ENCODE results near the gene ZNF441.

DNA sequence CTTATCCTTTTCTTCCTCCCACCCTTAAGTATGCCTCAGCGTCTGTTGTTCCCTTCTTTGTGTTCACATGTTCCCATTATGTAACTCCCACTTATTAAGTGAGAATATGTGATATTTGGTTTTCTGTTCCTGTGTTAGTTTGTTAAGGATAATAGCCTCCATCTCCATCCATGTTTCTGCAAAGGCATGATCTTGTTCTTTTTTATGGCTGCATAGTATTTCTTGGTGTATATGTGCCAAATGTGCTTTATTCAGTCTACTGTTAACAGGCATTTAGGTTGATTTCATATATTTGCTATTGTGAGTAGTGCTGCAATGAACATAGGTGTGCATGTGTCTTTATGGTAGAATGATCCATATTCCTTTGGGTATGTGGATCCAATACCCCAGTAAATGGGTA, 3.2 kb upstream of the ZNF441 start:
- TF ChIP-seq, protein P1, sequence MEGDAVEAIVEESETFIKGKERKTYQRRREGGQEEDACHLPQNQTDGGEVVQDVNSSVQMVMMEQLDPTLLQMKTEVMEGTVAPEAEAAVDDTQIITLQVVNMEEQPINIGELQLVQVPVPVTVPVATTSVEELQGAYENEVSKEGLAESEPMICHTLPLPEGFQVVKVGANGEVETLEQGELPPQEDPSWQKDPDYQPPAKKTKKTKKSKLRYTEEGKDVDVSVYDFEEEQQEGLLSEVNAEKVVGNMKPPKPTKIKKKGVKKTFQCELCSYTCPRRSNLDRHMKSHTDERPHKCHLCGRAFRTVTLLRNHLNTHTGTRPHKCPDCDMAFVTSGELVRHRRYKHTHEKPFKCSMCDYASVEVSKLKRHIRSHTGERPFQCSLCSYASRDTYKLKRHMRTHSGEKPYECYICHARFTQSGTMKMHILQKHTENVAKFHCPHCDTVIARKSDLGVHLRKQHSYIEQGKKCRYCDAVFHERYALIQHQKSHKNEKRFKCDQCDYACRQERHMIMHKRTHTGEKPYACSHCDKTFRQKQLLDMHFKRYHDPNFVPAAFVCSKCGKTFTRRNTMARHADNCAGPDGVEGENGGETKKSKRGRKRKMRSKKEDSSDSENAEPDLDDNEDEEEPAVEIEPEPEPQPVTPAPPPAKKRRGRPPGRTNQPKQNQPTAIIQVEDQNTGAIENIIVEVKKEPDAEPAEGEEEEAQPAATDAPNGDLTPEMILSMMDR (IDR thresholded peaks at IDR 0.05; ENCODE audit: low read depth, low read length), result no peak
- TF ChIP-seq EZH2phosphoT487 (IDR thresholded peaks at IDR 0.05; ENCODE audit: low read depth), result no peak
